ENCODE data around the gene HK3. TPM values are rescaled to one million over a fixed set of nuclear protein-coding genes. Genes with fewer than 3 reads are reported as not detected.

The HK3 gene
- total RNA-seq, 1 experiment from 2014 or later: 1.5 TPM

DNA sequence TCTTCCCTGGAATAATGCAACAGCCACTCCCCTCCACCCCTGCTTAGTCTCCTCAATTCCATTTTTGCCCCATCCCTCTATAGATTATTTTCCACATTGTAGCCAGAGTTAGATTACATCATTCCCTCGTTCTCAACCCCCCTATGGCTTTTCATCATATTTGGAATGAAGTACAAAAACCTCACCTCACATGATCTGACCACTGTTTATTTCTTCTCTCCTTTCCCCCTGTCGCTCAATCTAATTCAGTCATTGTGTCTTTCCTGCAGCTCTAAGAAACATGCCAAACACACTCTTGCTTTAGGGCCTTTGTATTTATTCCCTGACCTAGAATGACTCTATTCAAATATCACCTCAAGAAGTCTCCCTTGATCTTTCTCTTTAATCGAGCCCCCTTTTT, 22.6 kb upstream of the HK3 start:
- no peaks in the 10 kb centered on the region for H3K36me3 Mint-ChIP-seq (ENCODE audit: insufficient read depth, unreplicated experiment)
- TF ChIP-seq, protein P1, sequence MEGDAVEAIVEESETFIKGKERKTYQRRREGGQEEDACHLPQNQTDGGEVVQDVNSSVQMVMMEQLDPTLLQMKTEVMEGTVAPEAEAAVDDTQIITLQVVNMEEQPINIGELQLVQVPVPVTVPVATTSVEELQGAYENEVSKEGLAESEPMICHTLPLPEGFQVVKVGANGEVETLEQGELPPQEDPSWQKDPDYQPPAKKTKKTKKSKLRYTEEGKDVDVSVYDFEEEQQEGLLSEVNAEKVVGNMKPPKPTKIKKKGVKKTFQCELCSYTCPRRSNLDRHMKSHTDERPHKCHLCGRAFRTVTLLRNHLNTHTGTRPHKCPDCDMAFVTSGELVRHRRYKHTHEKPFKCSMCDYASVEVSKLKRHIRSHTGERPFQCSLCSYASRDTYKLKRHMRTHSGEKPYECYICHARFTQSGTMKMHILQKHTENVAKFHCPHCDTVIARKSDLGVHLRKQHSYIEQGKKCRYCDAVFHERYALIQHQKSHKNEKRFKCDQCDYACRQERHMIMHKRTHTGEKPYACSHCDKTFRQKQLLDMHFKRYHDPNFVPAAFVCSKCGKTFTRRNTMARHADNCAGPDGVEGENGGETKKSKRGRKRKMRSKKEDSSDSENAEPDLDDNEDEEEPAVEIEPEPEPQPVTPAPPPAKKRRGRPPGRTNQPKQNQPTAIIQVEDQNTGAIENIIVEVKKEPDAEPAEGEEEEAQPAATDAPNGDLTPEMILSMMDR (IDR thresholded peaks at IDR 0.05; ENCODE audit: unreplicated experiment): no peak
- H3K4me1 Mint-ChIP-seq (ENCODE audit: low read depth, unreplicated experiment): peaks cover 8% of the 10 kb centered on the region
- CTCF ChIA-PET: interaction anchor here (0.5 kb wide), 1 partner anchor 112 kb away, joined by 3 read pairs; no protein-coding TSS in a partner anchor
- no peak overlapping the region for H3K27ac Mint-ChIP-seq (ENCODE audit: unreplicated experiment)
- BruUV-seq (replicated peaks): no TSS peak
- no peak overlapping the region for H3K4me3 Mint-ChIP-seq (ENCODE audit: low read depth, unreplicated experiment)
- intact Hi-C loops (cut with micrococcal nuclease; ENCODE audit: unreplicated experiment): no loop called here
- DNase-seq: no peak
- H3K9me3 Mint-ChIP-seq (ENCODE audit: low read depth, unreplicated experiment): no peaks in the 10 kb centered on the region
- no peaks in the 10 kb centered on the region for H3K27me3 Mint-ChIP-seq (ENCODE audit: unreplicated experiment)

DNA sequence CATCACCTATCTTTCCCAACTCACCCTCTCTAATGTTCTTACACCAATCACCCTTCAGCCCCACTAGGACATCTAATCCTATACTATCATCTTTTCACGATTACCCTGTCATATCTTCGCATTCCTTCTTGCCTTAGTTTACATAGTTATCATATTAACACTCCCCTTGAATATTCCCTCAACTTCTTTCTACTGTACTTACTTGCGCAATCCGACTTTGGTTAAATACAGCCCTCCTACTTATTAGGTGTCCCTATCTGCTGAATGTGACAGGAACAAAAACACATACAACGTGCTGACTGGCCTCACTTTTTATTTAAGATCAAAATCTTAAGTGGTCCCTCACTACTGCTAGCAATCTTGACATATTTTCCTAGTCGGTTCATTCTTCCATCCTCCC, 19.5 kb upstream of the HK3 start:
- Mint-ChIP-seq H3K27ac (ENCODE audit: unreplicated experiment) (no peak overlapping the region), H3K4me1 (ENCODE audit: low read depth, unreplicated experiment) (peaks cover 8% of the 10 kb centered on the region), H3K9me3 (ENCODE audit: low read depth, unreplicated experiment) (no peaks in the 10 kb centered on the region), H3K27me3 (ENCODE audit: unreplicated experiment) (no peaks in the 10 kb centered on the region), H3K36me3 (ENCODE audit: insufficient read depth, unreplicated experiment) (no peaks in the 10 kb centered on the region), H3K4me3 (ENCODE audit: low read depth, unreplicated experiment) (no peak overlapping the region)
- intact Hi-C loops (cut with micrococcal nuclease; ENCODE audit: unreplicated experiment): no loop called here
- TF ChIP-seq, protein P1 (IDR thresholded peaks at IDR 0.05; ENCODE audit: unreplicated experiment): no peak
- CTCF ChIA-PET: no interaction called here
- no TSS peak for BruUV-seq (replicated peaks)
- no peak for DNase-seq

DNA sequence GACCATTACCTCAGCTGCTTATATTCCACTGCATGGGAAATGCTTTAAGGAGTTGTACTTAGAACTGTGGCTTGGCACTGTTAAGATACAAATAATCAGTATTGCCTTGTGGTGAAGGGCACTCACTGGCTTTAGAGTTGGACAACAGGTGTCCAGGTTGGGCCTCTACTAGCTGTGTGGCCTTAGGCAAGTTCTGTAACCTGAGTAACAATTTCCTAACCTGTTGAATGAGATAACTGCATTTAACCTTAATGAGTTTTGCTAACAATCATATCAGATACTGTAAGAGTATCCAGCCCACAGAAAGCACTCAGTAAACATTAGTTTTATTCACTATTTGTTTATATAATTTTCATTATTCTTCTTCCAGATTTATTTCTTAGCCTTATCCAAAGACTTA, 17.2 kb upstream of the HK3 start:
- Mint-ChIP-seq H3K4me3 (ENCODE audit: low read depth, unreplicated experiment) (no peak overlapping the region), H3K4me1 (ENCODE audit: low read depth, unreplicated experiment) (peaks cover 7% of the 10 kb centered on the region), H3K27me3 (ENCODE audit: unreplicated experiment) (no peaks in the 10 kb centered on the region), H3K9me3 (ENCODE audit: low read depth, unreplicated experiment) (no peaks in the 10 kb centered on the region), H3K27ac (ENCODE audit: unreplicated experiment) (no peak overlapping the region), H3K36me3 (ENCODE audit: insufficient read depth, unreplicated experiment) (no peaks in the 10 kb centered on the region)
- BruUV-seq (replicated peaks): no TSS peak
- CTCF ChIA-PET: no interaction called here
- DNase-seq: no peak
- intact Hi-C loops (cut with micrococcal nuclease; ENCODE audit: unreplicated experiment): no loop called here
- TF ChIP-seq, protein P1 (IDR thresholded peaks at IDR 0.05; ENCODE audit: unreplicated experiment): no peak

DNA sequence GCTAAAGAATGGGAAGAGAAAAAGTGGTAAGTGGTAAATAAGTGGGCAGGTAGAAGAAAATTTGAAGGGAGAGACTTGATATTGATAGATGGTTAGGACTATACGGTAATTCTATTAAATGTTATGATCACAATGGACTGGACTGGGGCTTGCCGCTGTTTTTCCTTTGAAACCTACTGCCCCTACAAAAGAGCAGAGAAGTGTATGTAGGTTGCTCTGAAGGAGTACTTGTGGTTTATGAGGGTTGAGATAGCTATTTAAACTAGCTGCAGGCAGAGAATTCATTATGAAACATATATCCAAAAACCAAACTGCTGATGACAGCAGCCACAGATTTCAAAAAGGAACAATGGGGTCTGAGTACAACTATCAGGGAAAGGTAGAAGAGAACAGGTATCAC, 16.8 kb upstream of the HK3 start:
- no TSS peak for BruUV-seq (replicated peaks)
- Mint-ChIP-seq H3K9me3 (ENCODE audit: low read depth, unreplicated experiment) (no peaks in the 10 kb centered on the region), H3K4me1 (ENCODE audit: low read depth, unreplicated experiment) (peaks cover 2% of the 10 kb centered on the region), H3K4me3 (ENCODE audit: low read depth, unreplicated experiment) (no peak overlapping the region), H3K27me3 (ENCODE audit: unreplicated experiment) (no peaks in the 10 kb centered on the region), H3K27ac (ENCODE audit: unreplicated experiment) (no peak overlapping the region), H3K36me3 (ENCODE audit: insufficient read depth, unreplicated experiment) (no peaks in the 10 kb centered on the region)
- TF ChIP-seq, protein P1 (IDR thresholded peaks at IDR 0.05; ENCODE audit: unreplicated experiment): no peak
- no peak for DNase-seq
- CTCF ChIA-PET: no interaction called here
- intact Hi-C loops (cut with micrococcal nuclease; ENCODE audit: unreplicated experiment): no loop called here

Data from Calu3 (cell line).